ENCODE data around the gene GALNT6. TPM values are rescaled to one million over a fixed set of nuclear protein-coding genes. Genes with fewer than 3 reads are reported as not detected.

The GALNT6 gene
- total and polyA plus RNA-seq, 12 donors = 0.15 to 6.3 (median 0.81) TPM

DNA sequence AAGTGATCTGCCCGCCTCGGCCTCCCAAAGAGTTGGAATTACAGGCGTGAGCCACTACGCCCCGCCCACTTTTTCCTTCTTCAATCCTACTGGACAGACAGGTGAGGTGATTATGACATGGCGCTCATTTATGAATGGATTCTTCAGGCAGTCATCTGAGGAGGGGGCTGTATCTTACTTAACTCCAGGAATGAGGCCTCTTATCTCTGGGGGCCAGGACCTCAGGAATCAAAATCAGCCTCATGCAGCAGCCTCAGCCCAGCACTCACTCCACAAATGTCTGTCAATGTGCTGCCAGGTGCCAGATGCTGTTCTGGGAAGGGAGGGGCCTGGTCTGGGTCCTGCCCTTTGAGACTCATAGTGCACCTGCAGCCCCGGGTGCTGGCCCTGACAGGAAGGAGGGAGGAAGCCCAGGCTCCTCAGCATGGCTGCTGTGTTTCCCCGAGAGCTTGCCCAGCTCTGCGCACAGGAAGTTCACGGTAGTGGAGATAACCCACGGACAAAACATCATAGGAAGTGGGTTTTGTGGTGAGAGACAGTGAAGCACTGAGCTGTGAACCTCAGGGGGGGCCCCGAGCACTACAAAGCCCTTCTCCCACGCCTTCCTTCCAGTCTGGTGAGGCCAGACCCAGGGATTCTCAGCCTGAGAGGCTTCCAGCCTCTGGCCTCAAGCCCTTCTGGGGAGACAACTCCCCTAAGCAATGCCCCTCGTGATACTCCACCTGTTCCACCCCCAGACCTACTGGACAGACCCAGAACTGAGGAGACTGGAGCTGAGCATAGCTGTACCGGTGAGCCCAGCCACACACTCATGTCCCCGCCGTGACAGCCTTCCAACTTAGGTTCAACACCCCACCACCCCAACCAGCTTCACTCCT is 22.3 kb downstream of the GALNT6 start:
- H3K27ac ChIP-seq = peak overlapping the region in 1 of 10 donors; percentile 56
- TF ChIP-seq, protein P1, sequence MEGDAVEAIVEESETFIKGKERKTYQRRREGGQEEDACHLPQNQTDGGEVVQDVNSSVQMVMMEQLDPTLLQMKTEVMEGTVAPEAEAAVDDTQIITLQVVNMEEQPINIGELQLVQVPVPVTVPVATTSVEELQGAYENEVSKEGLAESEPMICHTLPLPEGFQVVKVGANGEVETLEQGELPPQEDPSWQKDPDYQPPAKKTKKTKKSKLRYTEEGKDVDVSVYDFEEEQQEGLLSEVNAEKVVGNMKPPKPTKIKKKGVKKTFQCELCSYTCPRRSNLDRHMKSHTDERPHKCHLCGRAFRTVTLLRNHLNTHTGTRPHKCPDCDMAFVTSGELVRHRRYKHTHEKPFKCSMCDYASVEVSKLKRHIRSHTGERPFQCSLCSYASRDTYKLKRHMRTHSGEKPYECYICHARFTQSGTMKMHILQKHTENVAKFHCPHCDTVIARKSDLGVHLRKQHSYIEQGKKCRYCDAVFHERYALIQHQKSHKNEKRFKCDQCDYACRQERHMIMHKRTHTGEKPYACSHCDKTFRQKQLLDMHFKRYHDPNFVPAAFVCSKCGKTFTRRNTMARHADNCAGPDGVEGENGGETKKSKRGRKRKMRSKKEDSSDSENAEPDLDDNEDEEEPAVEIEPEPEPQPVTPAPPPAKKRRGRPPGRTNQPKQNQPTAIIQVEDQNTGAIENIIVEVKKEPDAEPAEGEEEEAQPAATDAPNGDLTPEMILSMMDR (IDR thresholded peaks at IDR 0.05) = no peak
- H3K4me3 ChIP-seq = no peak overlapping the region
- no peaks in the 10 kb centered on the region for H3K36me3 ChIP-seq
- H3K27me3 ChIP-seq = no peaks in the 10 kb centered on the region
- H3K9me3 ChIP-seq = no peaks in the 10 kb centered on the region
- H3K4me1 ChIP-seq = peaks cover 0 to 31% (median 3%) of the 10 kb centered on the region in 9 donors
- DNase-seq = peak; percentile 17 to 31
- 57 to 65% methylated on average over 17 of the region's 17 CpGs for WGBS, 2 donors
- intact Hi-C loops (cut with DNase I) = no loop called here
- peak in 7 of 8 donors; percentile 43 to 77 (median 64) for ATAC-seq

DNA sequence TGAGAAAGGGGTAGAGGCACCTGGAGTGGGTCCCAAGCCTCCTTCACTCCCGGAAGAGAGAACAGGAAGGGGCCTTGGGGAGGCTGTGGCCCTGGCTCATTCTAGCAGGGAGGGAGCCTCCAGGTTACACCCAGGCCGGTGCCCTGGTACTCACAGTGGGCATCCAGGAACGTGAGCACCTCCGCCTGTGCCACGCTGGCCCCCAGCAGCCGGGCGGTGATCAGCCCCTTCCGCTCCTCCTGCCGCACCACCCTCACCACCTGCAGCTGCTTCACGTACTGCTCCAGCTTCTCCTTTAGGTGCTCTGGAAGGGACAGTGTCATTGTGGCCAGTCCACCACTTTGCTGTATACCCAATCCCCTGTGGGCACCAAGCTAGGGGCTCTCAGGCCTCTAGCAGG is 25.9 kb downstream of the GALNT6 start:
- no peak overlapping the region for H3K4me3 ChIP-seq
- intact Hi-C loops (cut with DNase I) = no loop called here
- DNase-seq (no peak), ATAC-seq (peak in 1 of 8 donors; percentile 8)
- no peaks in the 10 kb centered on the region for H3K9me3 ChIP-seq
- no peak overlapping the region for H3K27ac ChIP-seq
- no peaks in the 10 kb centered on the region for H3K36me3 ChIP-seq
- H3K4me1 ChIP-seq = peaks cover 0 to 20% (median 0%) of the 10 kb centered on the region in 9 donors
- TF ChIP-seq, protein P1 (IDR thresholded peaks at IDR 0.05) = no peak
- H3K27me3 ChIP-seq = peaks cover 0 to 3% (median 0%) of the 10 kb centered on the region in 7 donors
- 93 to 96% methylated on average over 10 of the region's 10 CpGs for WGBS, 2 donors

DNA sequence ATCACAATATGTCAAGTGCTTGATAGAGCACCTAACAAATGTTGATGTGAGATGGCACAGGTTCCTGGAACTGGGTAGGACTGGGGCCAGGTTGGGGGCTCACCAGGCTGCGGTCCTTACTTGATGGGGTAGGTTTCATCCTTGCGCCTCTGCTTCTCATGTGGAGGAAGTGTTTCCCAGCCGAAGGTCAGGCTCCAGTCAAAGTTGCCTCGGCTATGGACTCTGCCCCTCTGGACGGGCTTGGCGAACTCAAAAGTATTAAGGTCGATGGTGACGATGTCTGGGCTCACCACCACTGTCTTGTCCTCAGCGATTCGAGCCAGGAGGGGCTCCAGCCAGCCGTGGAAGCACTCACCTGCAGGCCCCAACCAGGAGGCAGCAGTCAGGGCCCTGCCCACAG is 27.2 kb downstream of the GALNT6 start:
- 88 to 93% methylated on average over 11 of the region's 11 CpGs for WGBS, 2 donors
- TF ChIP-seq, protein P1 (IDR thresholded peaks at IDR 0.05) = no peak
- H3K4me1 ChIP-seq = peaks cover 0 to 12% (median 0%) of the 10 kb centered on the region in 9 donors
- peaks cover 0 to 4% (median 0%) of the 10 kb centered on the region in 7 donors for H3K27me3 ChIP-seq
- no peak overlapping the region for H3K27ac ChIP-seq
- H3K36me3 ChIP-seq = no peaks in the 10 kb centered on the region
- H3K4me3 ChIP-seq = no peak overlapping the region
- H3K9me3 ChIP-seq = no peaks in the 10 kb centered on the region
- no peak for DNase-seq
- no peak for ATAC-seq
- intact Hi-C loops (cut with DNase I) = no loop called here

DNA sequence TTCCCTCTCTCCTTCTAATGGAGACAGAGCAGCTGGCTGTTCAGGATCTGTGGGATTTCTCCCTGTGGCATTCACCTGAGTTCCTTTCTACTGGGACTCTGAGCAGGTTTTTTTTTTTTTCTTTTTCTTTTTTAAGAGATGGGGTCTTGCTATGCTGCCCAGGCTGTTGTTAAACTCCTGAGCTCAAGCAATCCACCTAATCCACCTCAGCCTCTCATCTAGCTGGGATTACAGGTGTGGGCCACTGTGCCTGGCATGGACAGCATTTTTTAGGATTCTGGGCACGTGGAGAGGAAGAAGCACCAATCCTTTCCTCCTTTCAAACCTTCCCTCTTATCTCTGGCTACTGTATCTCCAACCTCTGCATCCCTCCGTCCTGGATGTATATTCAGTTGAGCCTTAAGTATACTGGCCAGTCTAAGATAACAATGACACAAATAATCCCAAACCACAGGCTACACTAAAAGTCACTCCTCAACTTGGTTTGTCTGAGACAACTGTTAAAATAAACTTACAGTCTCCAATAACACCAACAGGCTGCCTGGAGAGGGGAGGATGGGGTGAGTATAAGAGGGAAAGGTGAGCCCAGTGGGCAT is 28.4 kb downstream of the GALNT6 start:
- Histone ChIP-seq H3K27ac (no peak overlapping the region), H3K4me3 (no peak overlapping the region), H3K4me1 (peaks cover 0 to 5% (median 0%) of the 10 kb centered on the region in 9 donors), H3K9me3 (no peaks in the 10 kb centered on the region), H3K27me3 (peaks cover 0 to 4% (median 0%) of the 10 kb centered on the region in 7 donors), H3K36me3 (no peaks in the 10 kb centered on the region)
- 66 to 69% methylated on average over 2 of the region's 2 CpGs for WGBS, 2 donors
- intact Hi-C loops (cut with DNase I) = no loop called here
- ATAC-seq = no peak
- DNase-seq = no peak
- TF ChIP-seq, protein P1 (IDR thresholded peaks at IDR 0.05) = no peak
